Measurements from ENCODE around the gene ARHGEF17. TPM values are rescaled to one million over a fixed set of nuclear protein-coding genes. Genes with fewer than 3 reads are reported as not detected.

ARHGEF17 gene
- total RNA-seq, 1 experiment from 2014 or later, result 6.6 TPM

- no peak for DNase-seq
- H3K4me3 ChIP-seq (ENCODE audit: insufficient read depth, low read depth, low read length), result no peak overlapping the region
- no peaks in the 10 kb centered on the region for H3K36me3 ChIP-seq (replicated peaks; ENCODE audit: control insufficient read depth, insufficient read depth, low read length)
- H3K27me3 ChIP-seq (ENCODE audit: control insufficient read depth, insufficient read depth, low read length), result no peaks in the 10 kb centered on the region
Observed at GRCh38 chr11:73383249-73384124, 75.4 kb downstream of the ARHGEF17 start.

GRCh38 chr11:73384125-73384441, 76.0 kb downstream of the ARHGEF17 start:
- H3K27me3 ChIP-seq (ENCODE audit: control insufficient read depth, insufficient read depth, low read length), result no peaks in the 10 kb centered on the region
- DNase-seq, result no peak

GRCh38 chr11:73384531-73384871, 76.4 kb downstream of the ARHGEF17 start:
- Histone ChIP-seq H3K27me3 (ENCODE audit: control insufficient read depth, insufficient read depth, low read length) (no peaks in the 10 kb centered on the region), H3K36me3 (replicated peaks; ENCODE audit: control insufficient read depth, insufficient read depth, low read length) (no peaks in the 10 kb centered on the region)
- DNase-seq, result no peak

More at GRCh38 chr11:73384125-73384441, 76.0 kb downstream of the ARHGEF17 start:
- no peak overlapping the region for H3K4me3 ChIP-seq (ENCODE audit: insufficient read depth, low read depth, low read length)
- H3K36me3 ChIP-seq (replicated peaks; ENCODE audit: control insufficient read depth, insufficient read depth, low read length), result no peaks in the 10 kb centered on the region

GRCh38 chr11:73384872-73385689, 77.0 kb downstream of the ARHGEF17 start:
- no peaks in the 10 kb centered on the region for H3K36me3 ChIP-seq (replicated peaks; ENCODE audit: control insufficient read depth, insufficient read depth, low read length)
- DNase-seq, result no peak
- H3K27me3 ChIP-seq (ENCODE audit: control insufficient read depth, insufficient read depth, low read length), result no peaks in the 10 kb centered on the region
- no peak overlapping the region for H3K4me3 ChIP-seq (ENCODE audit: insufficient read depth, low read depth, low read length)

More at GRCh38 chr11:73384531-73384871, 76.4 kb downstream of the ARHGEF17 start:
- H3K4me3 ChIP-seq (ENCODE audit: insufficient read depth, low read depth, low read length), result no peak overlapping the region

- no peaks in the 10 kb centered on the region for H3K36me3 ChIP-seq (replicated peaks; ENCODE audit: control insufficient read depth, insufficient read depth, low read length)
- no peak for DNase-seq
- H3K4me3 ChIP-seq (ENCODE audit: insufficient read depth, low read depth, low read length), result no peak overlapping the region
- H3K27me3 ChIP-seq (ENCODE audit: control insufficient read depth, insufficient read depth, low read length), result no peaks in the 10 kb centered on the region
Observed at GRCh38 chr11:73386016-73386415, 77.9 kb downstream of the ARHGEF17 start.

- Histone ChIP-seq H3K4me3 (ENCODE audit: insufficient read depth, low read depth, low read length) (no peak overlapping the region), H3K36me3 (replicated peaks; ENCODE audit: control insufficient read depth, insufficient read depth, low read length) (no peaks in the 10 kb centered on the region), H3K27me3 (ENCODE audit: control insufficient read depth, insufficient read depth, low read length) (no peaks in the 10 kb centered on the region)
- DNase-seq, result no peak
Observed at GRCh38 chr11:73386546-73386945, 78.5 kb downstream of the ARHGEF17 start.

- no peaks in the 10 kb centered on the region for H3K27me3 ChIP-seq (ENCODE audit: control insufficient read depth, insufficient read depth, low read length)
- H3K36me3 ChIP-seq (replicated peaks; ENCODE audit: control insufficient read depth, insufficient read depth, low read length), result no peaks in the 10 kb centered on the region
- peak; percentile 74 for DNase-seq
- no peak overlapping the region for H3K4me3 ChIP-seq (ENCODE audit: insufficient read depth, low read depth, low read length)
Observed at GRCh38 chr11:73387594-73388264, 79.7 kb downstream of the ARHGEF17 start.

- DNase-seq, result peak; percentile 73
- Histone ChIP-seq H3K36me3 (replicated peaks; ENCODE audit: control insufficient read depth, insufficient read depth, low read length) (no peaks in the 10 kb centered on the region), H3K27me3 (ENCODE audit: control insufficient read depth, insufficient read depth, low read length) (no peaks in the 10 kb centered on the region), H3K4me3 (ENCODE audit: insufficient read depth, low read depth, low read length) (no peak overlapping the region)
Observed at GRCh38 chr11:73388265-73389133, 80.4 kb downstream of the ARHGEF17 start.

- no peak overlapping the region for H3K4me3 ChIP-seq (ENCODE audit: insufficient read depth, low read depth, low read length)
- no peak for DNase-seq
- H3K36me3 ChIP-seq (replicated peaks; ENCODE audit: control insufficient read depth, insufficient read depth, low read length), result no peaks in the 10 kb centered on the region
- H3K27me3 ChIP-seq (ENCODE audit: control insufficient read depth, insufficient read depth, low read length), result no peaks in the 10 kb centered on the region
Observed at GRCh38 chr11:73389134-73389525, 81.1 kb downstream of the ARHGEF17 start.

- no peaks in the 10 kb centered on the region for H3K36me3 ChIP-seq (replicated peaks; ENCODE audit: control insufficient read depth, insufficient read depth, low read length)
- no peak for DNase-seq
- H3K27me3 ChIP-seq (ENCODE audit: control insufficient read depth, insufficient read depth, low read length), result no peaks in the 10 kb centered on the region
- no peak overlapping the region for H3K4me3 ChIP-seq (ENCODE audit: insufficient read depth, low read depth, low read length)
Observed at GRCh38 chr11:73389916-73390315, 81.8 kb downstream of the ARHGEF17 start.

GRCh38 chr11:73390601-73391565, 82.8 kb downstream of the ARHGEF17 start:
- Histone ChIP-seq H3K36me3 (replicated peaks; ENCODE audit: control insufficient read depth, insufficient read depth, low read length) (no peaks in the 10 kb centered on the region), H3K27me3 (ENCODE audit: control insufficient read depth, insufficient read depth, low read length) (no peaks in the 10 kb centered on the region), H3K4me3 (ENCODE audit: insufficient read depth, low read depth, low read length) (no peak overlapping the region)
- peak; percentile 43 for DNase-seq

GRCh38 chr11:73391665-73392064, 83.6 kb downstream of the ARHGEF17 start:
- no peak overlapping the region for H3K4me3 ChIP-seq (ENCODE audit: insufficient read depth, low read depth, low read length)
- no peak for DNase-seq

More at GRCh38 chr11:73391665-73392064, 83.6 kb downstream of the ARHGEF17 start:
- H3K27me3 ChIP-seq (ENCODE audit: control insufficient read depth, insufficient read depth, low read length), result no peaks in the 10 kb centered on the region
- H3K36me3 ChIP-seq (replicated peaks; ENCODE audit: control insufficient read depth, insufficient read depth, low read length), result no peaks in the 10 kb centered on the region
